ENCODE results near the gene SIRPG. TPM values are rescaled to one million over a fixed set of nuclear protein-coding genes. Genes with fewer than 3 reads are reported as not detected.

SIRPG gene
- total and polyA plus RNA-seq, 2 of the 8 experiments (the other 6 are each of a cell fraction or from before 2014, with no cell fraction given): 0.08 TPM; not detected in 1

GRCh38 chr20:1702855-1703254, 45.3 kb upstream of the SIRPG start:
- no peaks in the 10 kb centered on the region for H3K9me3 ChIP-seq (ENCODE audit: insufficient read depth in 2 of 2, low read depth in 1 of 2, low read length in 1 of 2)
- FAIRE-seq (no peak), DNase-seq (ENCODE audit: low read depth in 1 of 2, low spot score in 2 of 2) (no peak)
- no peak overlapping the region for H3K4me2 ChIP-seq (ENCODE audit: insufficient read depth in 1 of 2, low read depth in 2 of 2, low read length in 2 of 2)
- H4K91ac ChIP-seq (replicated peaks; ENCODE audit: insufficient read length, low read length): no peak overlapping the region
- H4K5ac ChIP-seq (ENCODE audit: insufficient read length, low read depth, low read length): no peak overlapping the region
- no peak overlapping the region for H3K9ac ChIP-seq (replicated peaks in 1 of 4; ENCODE audit: extremely low read depth in 1 of 4, low read depth in 3 of 4, low read length in 3 of 4)
- no peak overlapping the region for H2AK5ac ChIP-seq (ENCODE audit: low read depth, low read length)
- H3K18ac ChIP-seq (ENCODE audit: extremely low read depth, low read length): no peak overlapping the region
- no peak overlapping the region for H2BK15ac ChIP-seq (ENCODE audit: low read length)
- no peak overlapping the region for H2BK120ac ChIP-seq (replicated peaks; ENCODE audit: low read depth, low read length)
- no peak overlapping the region for H3K14ac ChIP-seq (ENCODE audit: insufficient read length)
- no peaks in the 10 kb centered on the region for H3K79me1 ChIP-seq (ENCODE audit: low read depth, low read length)
- no peak overlapping the region for H2AFZ ChIP-seq (ENCODE audit: low read length)
- H3K4ac ChIP-seq (replicated peaks; ENCODE audit: insufficient read length, low read depth, low read length): no peak overlapping the region
- no peak overlapping the region for H2BK20ac ChIP-seq (ENCODE audit: low read length)
- H3K23ac ChIP-seq (ENCODE audit: insufficient read length): no peak overlapping the region
- CTCF ChIA-PET (ENCODE audit: partially characterized antibody): no interaction called here
- 95% methylated on average over 2 of the region's 2 CpGs; no CpG with 5 or more reads in 1 of the 2 experiments for WGBS, 2 experiments (ENCODE audit: extremely low coverage in 1 of 2, insufficient coverage in 1 of 2, insufficient read length in 1 of 2, insufficient replicate concordance in 2 of 2, low coverage in 1 of 2, low lambda C conversion rate in 2 of 2, missing lambda C conversion rate in 1 of 2)
- H3K4me1 ChIP-seq (replicated peaks in 1 of 4; ENCODE audit: control insufficient read depth in 3 of 4, insufficient read depth in 4 of 4, low read length in 3 of 4): 0 out of 7 replicates have a peak, but pooled peaks cover 0 to 4% (median 0%) of the 10 kb centered on the region in 4 experiments
- H3K4me3 ChIP-seq (ENCODE audit: extremely low read depth in 1 of 4, insufficient read depth in 2 of 4, low read depth in 3 of 4, low read length in 4 of 4): no peak overlapping the region
- H2BK5ac ChIP-seq (ENCODE audit: low read depth, low read length): no peak overlapping the region
- no peaks in the 10 kb centered on the region for H3K23me2 ChIP-seq (ENCODE audit: low read depth, low read length)
- H3K27ac ChIP-seq (ENCODE audit: low read depth, low read length): no peak overlapping the region
- no peak overlapping the region for H4K8ac ChIP-seq (ENCODE audit: extremely low read depth, insufficient read depth, low read length)
- peaks cover 0 to 3% (median 0%) of the 10 kb centered on the region in 4 experiments; a peak in 3 of 7 replicates for H3K27me3 ChIP-seq (replicated peaks in 1 of 4; ENCODE audit: control insufficient read depth in 3 of 4, extremely low read depth in 1 of 4, insufficient read depth in 3 of 4, low read length in 3 of 4)
- no peak for TF ChIP-seq GABPA (IDR thresholded peaks at IDR 0.05; ENCODE audit: borderline replicate concordance, insufficient read depth, low read length)
- no peak for TF ChIP-seq YY1 (IDR thresholded peaks at IDR 0.05; ENCODE audit: low read depth, low read length)
- TF ChIP-seq HDAC2 (IDR thresholded peaks at IDR 0.05; ENCODE audit: borderline replicate concordance in 1 of 2, low read depth in 2 of 2, low read length in 2 of 2): no peak
- no peak for TF ChIP-seq JUN (IDR thresholded peaks at IDR 0.05; ENCODE audit: low read depth, low read length)
- TF ChIP-seq POLR2A (IDR thresholded peaks at IDR 0.05; ENCODE audit: control extremely low read depth in 1 of 2, low read depth in 2 of 2, low read length in 2 of 2): no peak
- POLR2A ChIA-PET (ENCODE audit: partially characterized antibody): no interaction called here
- no peaks in the 10 kb centered on the region for H4K20me1 ChIP-seq (replicated peaks in 1 of 2; ENCODE audit: control insufficient read depth in 1 of 2, insufficient read depth in 2 of 2, low read length in 2 of 2)
- no peaks in the 10 kb centered on the region for H3K36me3 ChIP-seq (ENCODE audit: control insufficient read depth in 2 of 4, insufficient read depth in 4 of 4, low read length in 3 of 4)
- no peak overlapping the region for H3K56ac ChIP-seq (replicated peaks; ENCODE audit: insufficient read length, low read depth, low read length)
- no peaks in the 10 kb centered on the region for H3K79me2 ChIP-seq (ENCODE audit: control insufficient read depth in 1 of 2, insufficient read depth in 2 of 2, low read length in 2 of 2)
- H2BK12ac ChIP-seq (ENCODE audit: low read depth, low read length): no peak overlapping the region
